HEK293T (cell line): ENCODE measurements around the gene CHRM4.
"Not testable (repeated sequence)": the region's sequence is repeated elsewhere in the genome, so short reads cannot be mapped to it uniquely, and the experiment has no call there.

Source experiments
- CTCF ChIA-PET: fragments of 350-600 bp; formaldehyde crosslinking; extraction: SDS; loops from one replicate; lab custom pipeline; 2021; ENCODE audit warnings: antibody characterized with exemption, inconsistent platforms; lab: Yijun Ruan, JAX
- POLR2A ChIA-PET: fragments of 350-600 bp; formaldehyde crosslinking; extraction: SDS; loops from one replicate; lab custom pipeline; 2020; ENCODE audit warnings: antibody characterized with exemption, inconsistent platforms; lab: Yijun Ruan, JAX
- DNase-seq: peaks from one replicate; pipeline ENCODE4 v3.0.0; 2012; ENCODE audit warnings: mixed read lengths; ENCODE audit errors: extremely low spot score
- ARNT ChIP-seq: fragments of 450-650 bp; IDR thresholded peaks from 2 replicates; pipeline ENCODE4 v1.6.1; 2017; ENCODE audit warnings: mild to moderate bottlenecking
- BHLHE40 ChIP-seq: fragments of 450-650 bp; IDR thresholded peaks from 2 replicates; pipeline ENCODE4 v1.6.1; 2016; ENCODE audit warnings: mild to moderate bottlenecking, moderate library complexity, borderline replicate concordance
- CTBP1 ChIP-seq: fragments of 450-650 bp; IDR thresholded peaks from 2 replicates; pipeline ENCODE4 v1.6.1; 2016; ENCODE audit warnings: borderline replicate concordance
- ELF4 ChIP-seq: fragments of 450-650 bp; IDR thresholded peaks from 2 replicates; pipeline ENCODE4 v1.6.1; 2017; ENCODE audit warnings: antibody characterized with exemption
- FOXA1 ChIP-seq: fragments of 450-650 bp; IDR thresholded peaks from 2 replicates; pipeline ENCODE4 v1.6.1; 2016; ENCODE audit warnings: mild to moderate bottlenecking
- FOXK2 ChIP-seq: fragments of 450-650 bp; IDR thresholded peaks from 2 replicates; pipeline ENCODE4 v1.6.1; 2016; ENCODE audit warnings: mild to moderate bottlenecking
- FOXM1 ChIP-seq: fragments of 450-650 bp; IDR thresholded peaks from 2 replicates; pipeline ENCODE4 v1.6.1; 2017; ENCODE audit warnings: mild to moderate bottlenecking, borderline replicate concordance
- HDGF ChIP-seq: fragments of 450-650 bp; IDR thresholded peaks from 2 replicates; pipeline ENCODE4 v1.6.1; 2017; ENCODE audit warnings: antibody characterized with exemption, borderline replicate concordance
- L3MBTL2 ChIP-seq: fragments of 450-650 bp; conservative IDR thresholded peaks from 2 replicates; pipeline ENCODE4 v1.6.1; 2016; ENCODE audit warnings: mild to moderate bottlenecking
- LEF1 ChIP-seq: fragments of 450-650 bp; IDR thresholded peaks from 2 replicates; pipeline ENCODE4 v1.6.1; 2017; ENCODE audit warnings: mild to moderate bottlenecking, borderline replicate concordance
- NFRKB ChIP-seq: fragments of 450-650 bp; IDR thresholded peaks from 2 replicates; pipeline ENCODE4 v1.6.1; 2016; ENCODE audit warnings: mild to moderate bottlenecking, moderate library complexity
- PKNOX1 ChIP-seq: fragments of 450-650 bp; IDR thresholded peaks from 2 replicates; pipeline ENCODE4 v1.6.1; 2016
- SP1 ChIP-seq: fragments of 450-650 bp; IDR thresholded peaks from 2 replicates; pipeline ENCODE4 v1.6.1; 2017
- SUZ12 ChIP-seq: fragments of 450-650 bp; IDR thresholded peaks from 2 replicates; pipeline ENCODE4 v1.6.1; 2016; ENCODE audit warnings: mild to moderate bottlenecking
- TARDBP ChIP-seq: fragments of 450-650 bp; IDR thresholded peaks from 2 replicates; pipeline ENCODE4 v1.6.1; 2016
- ZNF384 ChIP-seq: fragments of 450-650 bp; IDR thresholded peaks from 2 replicates; pipeline ENCODE4 v1.6.1; 2016

The CHRM4 gene

GRCh38 chr11:46372086-46372485, 19.5 kb downstream of the CHRM4 start:
- ChIA-PET POLR2A (no interaction called here), CTCF (no interaction called here)
- DNase-seq: no peak
- TF ChIP-seq L3MBTL2: no peak
- no peak for TF ChIP-seq LEF1
- no peak for TF ChIP-seq FOXM1
- TF ChIP-seq NFRKB: no peak
- TF ChIP-seq HDGF: no peak

- DNase-seq, CTCF ChIA-PET, POLR2A ChIA-PET: not testable (repeated sequence)
Observed at GRCh38 chr11:46371262-46371661, 20.3 kb downstream of the CHRM4 start.

- ChIA-PET CTCF (interaction anchor here (1.1 to 2.0 kb wide), 2 partner anchors 8 to 19 kb away, joined by 4 to 8 read pairs; no protein-coding TSS in a partner anchor), POLR2A (interaction anchor here (1.5 kb wide), 1 partner anchor 25 kb away, joined by 3 read pairs; no protein-coding TSS in a partner anchor)
- TF ChIP-seq CTBP1 (no peak), BHLHE40 (no peak), SP1 (no peak), PKNOX1 (no peak), ARNT (no peak), FOXK2 (no peak), FOXM1 (no peak)
- DNase-seq: no peak
Observed at GRCh38 chr11:46370253-46370652, 21.3 kb downstream of the CHRM4 start.

GRCh38 chr11:46369458-46370152, 22.0 kb downstream of the CHRM4 start:
- peak; percentile 80 for DNase-seq
- 0 out of 2 replicates have a peak, but pooled peaks have one; percentile 60 for TF ChIP-seq HDGF
- no peak for TF ChIP-seq ELF4
- POLR2A ChIA-PET: interaction anchor here (1.5 kb wide), 1 partner anchor 24 kb away, joined by 3 read pairs; no protein-coding TSS in a partner anchor
- CTCF ChIA-PET: interaction anchor here (1.1 to 2.0 kb wide), 2 partner anchors 9 to 19 kb away, joined by 4 to 8 read pairs; no protein-coding TSS in a partner anchor

GRCh38 chr11:46367916-46368267, 23.7 kb downstream of the CHRM4 start:
- TF ChIP-seq SUZ12 (no peak), BHLHE40 (no peak)
- no peak for DNase-seq
- CTCF ChIA-PET: interaction anchor here (1.4 kb wide), 1 partner anchor 16 kb away, joined by 8 read pairs; no protein-coding TSS in a partner anchor
- POLR2A ChIA-PET: interaction anchor here (0.7 kb wide), 1 partner anchor 19 kb away, joined by 4 read pairs; no protein-coding TSS in a partner anchor

- POLR2A ChIA-PET: interaction anchor here (0.7 kb wide), 1 partner anchor 19 kb away, joined by 4 read pairs; no protein-coding TSS in a partner anchor
- no peak for TF ChIP-seq PKNOX1
- TF ChIP-seq ELF4: no peak
- TF ChIP-seq LEF1: no peak
- TF ChIP-seq HDGF: no peak
- no peak for TF ChIP-seq FOXK2
- no peak for TF ChIP-seq TARDBP
- TF ChIP-seq CTBP1: no peak
- no peak for TF ChIP-seq NFRKB
- TF ChIP-seq FOXM1: no peak
- TF ChIP-seq ARNT: no peak
- no peak for TF ChIP-seq SP1
- TF ChIP-seq ZNF384: no peak
- TF ChIP-seq SUZ12: no peak
- TF ChIP-seq L3MBTL2: no peak
- TF ChIP-seq FOXA1: no peak
- no peak for TF ChIP-seq BHLHE40
- CTCF ChIA-PET: interaction anchor here (0.8 to 1.0 kb wide), 2 partner anchors 15 to 16 kb away, joined by 3 to 4 read pairs; no protein-coding TSS in a partner anchor
- peak; percentile 67 for DNase-seq
Observed at GRCh38 chr11:46367244-46367915, 24.2 kb downstream of the CHRM4 start.

- ChIA-PET POLR2A (interaction anchor here (1.1 kb wide), 1 partner anchor 124 kb away, joined by 3 read pairs; no protein-coding TSS in a partner anchor), CTCF (interaction anchor here (0.8 to 1.6 kb wide), 3 partner anchors 14 to 17 kb away, joined by 3 to 11 read pairs (median 4); no protein-coding TSS in a partner anchor)
- TF ChIP-seq FOXK2: no peak
- TF ChIP-seq NFRKB: no peak
- TF ChIP-seq HDGF: no peak
- no peak for TF ChIP-seq PKNOX1
- no peak for TF ChIP-seq ZNF384
- no peak for TF ChIP-seq TARDBP
- TF ChIP-seq FOXA1: no peak
- no peak for TF ChIP-seq FOXM1
- no peak for TF ChIP-seq ARNT
- no peak for TF ChIP-seq SP1
- no peak for TF ChIP-seq LEF1
- no peak for TF ChIP-seq ELF4
- TF ChIP-seq SUZ12: no peak
- TF ChIP-seq BHLHE40: no peak
- TF ChIP-seq CTBP1: no peak
- DNase-seq: no peak
Observed at GRCh38 chr11:46366661-46367161, 24.9 kb downstream of the CHRM4 start.
